HCT116 (cell line): ENCODE data around the gene PRR29. TPM values are rescaled to one million over a fixed set of nuclear protein-coding genes. Genes with fewer than 3 reads are reported as not detected.

Experiments
- ATAC-seq: fragments of 200-7000 bp; cut with Tn5 transposase; 2 replicates; pipeline ENCODE4 v1.9.1; 2020; ENCODE audit warnings: mild to moderate bottlenecking, moderate library complexity
- BruUV-seq: library from RNA; stranded (reverse); fragments of 400-500 nt; replicated peaks from 2 replicates; lab custom pipeline; 2021; lab: Mats Ljungman, UMichigan
- CTCF ChIA-PET: fragments of 300-600 bp; sonication (Branson Sonifier 250); formaldehyde crosslinking; loops from one replicate; lab custom pipeline; 2021; ENCODE audit warnings: antibody characterized with exemption; lab: Charles Lee
- POLR2A ChIA-PET: fragments of 300-600, 350-600 bp; sonication (Branson Sonifier 250); formaldehyde crosslinking; loops from one replicate; lab custom pipeline; 2021; ENCODE audit warnings: antibody characterized with exemption; lab: Charles Lee
- RAD21 ChIA-PET, 2 experiments: fragments of 300-600 bp; sonication (Branson Sonifier 250); formaldehyde crosslinking; loops; one replicate each; lab custom pipeline; 2023; ENCODE audit warnings: low total read pairs in 2 of 2; ENCODE audit not compliant: uncharacterized antibody in 2 of 2, unreplicated experiment in 2 of 2, low non-redundant PET in 1 of 2; lab: Charles Lee
- DNase-seq: peaks from one replicate; pipeline ENCODE4 v3.0.0-alpha.2; 2010; ENCODE audit warnings: low read depth, low spot score
- H2AFZ ChIP-seq: fragments of 200-600 bp; shearing (Covaris generic), sonication (generic); 2 replicates; pipeline ENCODE4 v1.6.1; 2017; ENCODE audit warnings: low read depth, mixed run types, mixed read lengths, antibody characterized with exemption, low read length; ENCODE audit not compliant: poor library complexity, severe bottlenecking
- H3K27ac ChIP-seq: 2 replicates; pipeline ENCODE4 v1.5.1; 2012; ENCODE audit warnings: low read depth, low read length
- H3K27me3 ChIP-seq: fragments of 200-600 bp; sonication (generic); 2 replicates; pipeline ENCODE4 v1.6.1; 2016; ENCODE audit warnings: mixed run types, low read length, mixed read lengths; ENCODE audit not compliant: insufficient read depth
- H3K36me3 ChIP-seq, 2 experiments: fragments of 200-500 bp in 1 of 2; fragments of 200-600 bp in 1 of 2; sonication (Bioruptor generic) in 1 of 2; sonication (generic) in 1 of 2; 2 replicates each; pipeline versions ENCODE4 v1.5.1 to v1.6.1; 2014 to 2016; ENCODE audit warnings: low read length in 2 of 2, inconsistent platforms in 1 of 2, mixed read lengths in 1 of 2, mixed run types in 1 of 2; ENCODE audit not compliant: insufficient read depth in 2 of 2, control insufficient read depth in 1 of 2
- H3K4me1 ChIP-seq, 2 experiments: fragments of 200-600 bp in 1 of 2; sonication (generic) in 1 of 2; 2 replicates each; pipeline versions ENCODE4 v1.5.1 to v1.6.1; 2012 to 2017; ENCODE audit warnings: low read length in 2 of 2, inconsistent platforms in 1 of 2, mild to moderate bottlenecking in 1 of 2, mixed read lengths in 1 of 2, mixed run types in 1 of 2, moderate library complexity in 1 of 2; ENCODE audit not compliant: insufficient read depth in 2 of 2, control insufficient read depth in 1 of 2
- H3K4me2 ChIP-seq: fragments of 200-600 bp; sonication (generic); 2 replicates; pipeline ENCODE4 v1.6.1; 2017; ENCODE audit warnings: mixed run types, low read length, mixed read lengths
- H3K4me3 ChIP-seq, 2 experiments: fragments of 200-600 bp in 1 of 2; sonication (generic) in 1 of 2; replicated peaks in 1 of 2; 2 replicates each; pipeline ENCODE4 v1.5.1; 2011 to 2016; ENCODE audit warnings: low read length in 2 of 2, control low read depth in 1 of 2, low read depth in 1 of 2, mild to moderate bottlenecking in 1 of 2, mixed read lengths in 1 of 2, mixed run types in 1 of 2
- H3K79me2 ChIP-seq: fragments of 200-600 bp; sonication (generic); 2 replicates; pipeline ENCODE4 v1.6.1; 2017; ENCODE audit warnings: mild to moderate bottlenecking, mixed run types, low read length, moderate library complexity, mixed read lengths; ENCODE audit not compliant: insufficient read depth
- H3K9ac ChIP-seq: fragments of 200-600 bp; sonication (generic); 2 replicates; pipeline ENCODE4 v1.6.1; 2016; ENCODE audit warnings: low read length, mixed read lengths
- H3K9me2 ChIP-seq: fragments of 200-600 bp; sonication (generic), shearing (Covaris generic); 2 replicates; pipeline ENCODE4 v1.6.1; 2017; ENCODE audit warnings: mixed run types, mild to moderate bottlenecking, moderate library complexity; ENCODE audit not compliant: insufficient read depth
- H3K9me3 ChIP-seq, 2 experiments: fragments of 200-500 bp in 1 of 2; fragments of 200-600 bp in 1 of 2; sonication (Bioruptor generic) in 1 of 2; sonication (generic) in 1 of 2; 2 replicates each; pipeline ENCODE4 v1.6.1; 2014 to 2017; ENCODE audit warnings: low read length in 2 of 2, mixed read lengths in 2 of 2, inconsistent platforms in 1 of 2, low read depth in 1 of 2, mild to moderate bottlenecking in 1 of 2, mixed run types in 1 of 2, moderate library complexity in 1 of 2; ENCODE audit not compliant: control insufficient read depth in 1 of 2, insufficient read depth in 1 of 2
- H4K20me1 ChIP-seq: fragments of 200-600 bp; sonication (generic), shearing (Covaris generic); 2 replicates; pipeline ENCODE4 v1.6.1; 2017; ENCODE audit warnings: mixed run types, mild to moderate bottlenecking, moderate library complexity; ENCODE audit not compliant: insufficient read depth
- CEBPB ChIP-seq: IDR thresholded peaks from 2 replicates; pipeline ENCODE4 v1.6.1; 2012; ENCODE audit warnings: low read depth
- EGR1 ChIP-seq: IDR thresholded peaks from 2 replicates; pipeline ENCODE4 v1.6.1; 2012; ENCODE audit warnings: low read depth
- ELF1 ChIP-seq: IDR thresholded peaks from 2 replicates; pipeline ENCODE4 v1.6.1; 2012; ENCODE audit warnings: low read depth, borderline replicate concordance
- EZH2phosphoT487 ChIP-seq: fragments of 200-600 bp; IDR thresholded peaks from 2 replicates; pipeline ENCODE4 v1.6.1; 2018; ENCODE audit warnings: antibody characterized with exemption, borderline replicate concordance
- JUND ChIP-seq: IDR thresholded peaks from 2 replicates; pipeline ENCODE4 v1.6.1; 2012
- MAX ChIP-seq: IDR thresholded peaks from 2 replicates; pipeline ENCODE4 v1.6.1; 2012
- POLR2A ChIP-seq: IDR thresholded peaks from 2 replicates; pipeline ENCODE4 v1.7.0; 2011; ENCODE audit warnings: borderline replicate concordance; ENCODE audit not compliant: insufficient read depth, insufficient read length; ENCODE audit errors: extremely low read depth
- POLR2AphosphoS5 ChIP-seq: IDR thresholded peaks from 2 replicates; pipeline ENCODE4 v1.6.1; 2011; ENCODE audit warnings: mild to moderate bottlenecking, low read depth, low read length, moderate library complexity
- RAD21 ChIP-seq: IDR thresholded peaks from 2 replicates; pipeline ENCODE4 v1.6.1; 2012; ENCODE audit warnings: low read depth, mild to moderate bottlenecking
- REST ChIP-seq: IDR thresholded peaks from 2 replicates; pipeline ENCODE4 v1.6.1; 2012; ENCODE audit warnings: low read depth
- SIN3A ChIP-seq: IDR thresholded peaks from 2 replicates; pipeline ENCODE4 v1.6.1; 2012; ENCODE audit warnings: low read depth
- YY1 ChIP-seq: IDR thresholded peaks from 2 replicates; pipeline ENCODE4 v1.6.1; 2011; ENCODE audit warnings: low read length, low read depth, moderate library complexity, mild to moderate bottlenecking; ENCODE audit not compliant: insufficient replicate concordance; ENCODE audit errors: extremely low read depth
- ZNF274 ChIP-seq: fragments of 200-500 bp; sonication (Bioruptor generic); IDR thresholded peaks from 2 replicates; pipeline ENCODE4 v1.6.1; 2014; ENCODE audit warnings: mild to moderate bottlenecking, low read depth, low read length, inconsistent platforms
- intact Hi-C: fragments of 100-400 bp; cut with micrococcal nuclease; formaldehyde crosslinking; loops from 2 replicates; pipeline ENCODE4 v1.10.0; 2022
- total RNA-seq: library from RNA; stranded (reverse); gene quantifications from one replicate; pipeline ENCODE4 v1.2.1, GENCODE V29; 2021; ENCODE audit not compliant: unreplicated experiment

PRR29 gene
- total RNA-seq, 1 experiment from 2014 or later = not detected

GRCh38 chr17:63987221-63988126 is 10.7 kb upstream of the PRR29 start:
- Histone ChIP-seq H3K4me2 (no peak overlapping the region), H2AFZ (no peak overlapping the region)
- BruUV-seq = no TSS peak

GRCh38 chr17:63988127-63988478 is 10.0 kb upstream of the PRR29 start:
- RAD21 ChIA-PET = no interaction called here
- POLR2A ChIA-PET = no interaction called here
- ATAC-seq (no peak), DNase-seq (no peak)
- Histone ChIP-seq H3K36me3 (no peaks in the 10 kb centered on the region), H4K20me1 (no peaks in the 10 kb centered on the region), H2AFZ (no peak overlapping the region), H3K9me3 (no peaks in the 10 kb centered on the region), H3K4me3 (no peak overlapping the region), H3K27me3 (peaks cover 15% of the 10 kb centered on the region; the same call in 1 of the 2 replicates), H3K9ac (no peak overlapping the region), H3K27ac (no peak overlapping the region), H3K79me2 (no peaks in the 10 kb centered on the region), H3K9me2 (no peaks in the 10 kb centered on the region), H3K4me1 (peaks cover 7 to 23% of the 10 kb centered on the region in 2 experiments), H3K4me2 (no peak overlapping the region)
- CTCF ChIA-PET = interaction anchor here (1.1 to 7.3 kb wide), 4 partner anchors 12 to 146 kb away, joined by 4 to 77 read pairs (median 5); partner anchors contain the start of gene GH1
- intact Hi-C loops = no loop called here
- TF ChIP-seq YY1 (no peak), EZH2phosphoT487 (no peak), POLR2A (no peak), CEBPB (no peak), REST (no peak)
- BruUV-seq = no TSS peak

More at GRCh38 chr17:63987221-63988126, 10.7 kb upstream of the PRR29 start:
- Histone ChIP-seq H3K27ac (no peak overlapping the region), H3K4me3 (no peak overlapping the region), H3K36me3 (no peaks in the 10 kb centered on the region), H3K27me3 (peaks cover 11% of the 10 kb centered on the region; the same call in 1 of the 2 replicates), H4K20me1 (no peaks in the 10 kb centered on the region), H3K9ac (no peak overlapping the region), H3K4me1 (peaks cover 7 to 23% of the 10 kb centered on the region in 2 experiments), H3K9me2 (no peaks in the 10 kb centered on the region), H3K9me3 (no peaks in the 10 kb centered on the region), H3K79me2 (no peaks in the 10 kb centered on the region)
- RAD21 ChIA-PET = no interaction called here
- ATAC-seq (no peak), DNase-seq (no peak)
- intact Hi-C loops = no loop called here
- no peak for TF ChIP-seq EZH2phosphoT487
- TF ChIP-seq JUND = no peak
- no peak for TF ChIP-seq ZNF274
- TF ChIP-seq POLR2AphosphoS5 = no peak
- TF ChIP-seq YY1 = no peak
- no peak for TF ChIP-seq ELF1
- no peak for TF ChIP-seq EGR1
- TF ChIP-seq MAX = no peak
- no peak for TF ChIP-seq RAD21
- no peak for TF ChIP-seq SIN3A
- POLR2A ChIA-PET = no interaction called here
- CTCF ChIA-PET = interaction anchor here (1.0 to 7.3 kb wide), 5 partner anchors 12 to 146 kb away, joined by 3 to 77 read pairs (median 4); partner anchors contain the start of gene GH1
